PC-9 (cell line): Measurements from ENCODE around the gene OR51L1. TPM values are rescaled to one million over a fixed set of nuclear protein-coding genes. Genes with fewer than 3 reads are reported as not detected.

Source experiments
- BruUV-seq: library from RNA; stranded (reverse); fragments of 400-500 nt; replicated peaks from 2 replicates; lab custom pipeline; 2021; lab: Mats Ljungman, UMichigan
- CTCF ChIA-PET: fragments of 300-600 bp; sonication (Branson Sonifier 250); formaldehyde crosslinking; loops from one replicate; lab custom pipeline; 2022; ENCODE audit warnings: antibody characterized with exemption; lab: Charles Lee
- POLR2A ChIA-PET: fragments of 300-600 bp; sonication (Branson Sonifier 250); formaldehyde crosslinking; loops from one replicate; lab custom pipeline; 2022; ENCODE audit warnings: antibody characterized with exemption; ENCODE audit not compliant: unreplicated experiment; lab: Charles Lee
- DNase-seq, 2 experiments: peaks; one replicate each; pipeline versions ENCODE4 v3.0.0 to v3.0.0-alpha.2; 2015 to 2022; ENCODE audit warnings: mixed read lengths in 1 of 2
- H2AFZ ChIP-seq: fragments of 200-600 bp; sonication (generic); 2 replicates; pipeline ENCODE4 v1.8.1; 2017; ENCODE audit warnings: antibody characterized with exemption
- H3F3A ChIP-seq: fragments of 200-600 bp; sonication (generic); 2 replicates; pipeline ENCODE4 v1.8.1; 2017; ENCODE audit warnings: antibody characterized with exemption, mild to moderate bottlenecking, low read depth; ENCODE audit not compliant: insufficient read depth
- H3K27ac ChIP-seq: fragments of 200-600 bp; sonication (generic); 2 replicates; pipeline ENCODE4 v1.6.1; 2016; ENCODE audit warnings: mixed run types
- H3K27me3 ChIP-seq: fragments of 200-600 bp; sonication (generic); 2 replicates; pipeline ENCODE4 v1.6.1; 2016; ENCODE audit warnings: low read depth, mixed run types; ENCODE audit not compliant: insufficient read depth
- H3K36me3 ChIP-seq: fragments of 200-600 bp; sonication (generic); 2 replicates; pipeline ENCODE4 v1.6.1; 2016; ENCODE audit warnings: low read depth, mixed run types
- H3K4me1 ChIP-seq: fragments of 200-600 bp; sonication (generic); replicated peaks from 2 replicates; pipeline ENCODE4 v1.6.1; 2016; ENCODE audit warnings: mixed run types; ENCODE audit not compliant: insufficient read depth
- H3K4me2 ChIP-seq: fragments of 200-600 bp; sonication (generic); 2 replicates; pipeline ENCODE4 v1.6.1; 2017; ENCODE audit warnings: mixed run types
- H3K4me3 ChIP-seq: fragments of 200-600 bp; sonication (generic); 2 replicates; pipeline ENCODE4 v1.6.1; 2016; ENCODE audit warnings: mixed run types
- H3K79me2 ChIP-seq: fragments of 200-600 bp; sonication (generic); 2 replicates; pipeline ENCODE4 v1.6.1; 2017; ENCODE audit warnings: low read depth, mixed run types
- H3K9me2 ChIP-seq: fragments of 200-600 bp; sonication (generic); 2 replicates; pipeline ENCODE4 v1.8.1; 2017; ENCODE audit warnings: mild to moderate bottlenecking; ENCODE audit not compliant: insufficient read depth
- H3K9me3 ChIP-seq: fragments of 200-600 bp; sonication (generic); 2 replicates; pipeline ENCODE4 v1.8.1; 2016; ENCODE audit warnings: low read depth; ENCODE audit not compliant: insufficient read depth
- H4K20me1 ChIP-seq: fragments of 200-600 bp; sonication (generic); 2 replicates; pipeline ENCODE4 v1.8.1; 2017; ENCODE audit not compliant: insufficient read depth
- EZH2 ChIP-seq: fragments of 200-600 bp; sonication (generic); IDR thresholded peaks from 2 replicates; pipeline ENCODE4 v1.8.0; 2017; ENCODE audit warnings: antibody characterized with exemption, low read depth
- intact Hi-C: fragments of 100-400 bp; cut with micrococcal nuclease; formaldehyde crosslinking; loops from one replicate; pipeline ENCODE4 v1.10.0; 2022; ENCODE audit not compliant: unreplicated experiment
- total RNA-seq: library from RNA; stranded (reverse); gene quantifications from 2 replicates; pipeline ENCODE4 v1.2.3, GENCODE V29; 2021
- TF ChIP-seq, protein P1 (sequence below): fragments of 200-600 bp; sonication (generic); conservative IDR thresholded peaks from 2 replicates; pipeline ENCODE4 v1.6.1; 2017; ENCODE audit warnings: mixed run types, antibody characterized with exemption, mild to moderate bottlenecking, moderate library complexity

OR51L1 gene
- total RNA-seq, 1 experiment from 2014 or later, result not detected

DNA sequence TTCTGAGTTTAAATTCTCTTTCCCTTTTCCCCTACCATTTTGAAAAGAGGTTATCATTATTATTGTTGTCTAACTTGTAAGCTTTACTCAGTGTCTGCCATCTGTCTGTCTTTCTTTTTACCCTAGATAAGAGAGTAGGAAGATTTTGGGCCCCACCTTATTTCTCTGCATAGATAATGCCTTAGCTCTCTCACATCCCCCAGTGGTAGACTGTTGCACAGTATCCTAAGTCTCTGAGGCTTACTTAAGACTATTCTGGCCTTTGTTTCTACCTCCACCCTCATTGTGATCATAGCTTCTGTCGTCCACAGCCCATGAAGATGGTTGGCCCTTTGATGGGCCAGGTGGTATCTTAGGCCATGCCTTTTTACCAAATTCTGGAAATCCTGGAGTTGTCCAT is 3.6 kb upstream of the OR51L1 start:
- Histone ChIP-seq H3K27ac (no peak overlapping the region), H2AFZ (no peak overlapping the region), H3K36me3 (no peaks in the 10 kb centered on the region), H3K4me3 (no peak overlapping the region), H3K9me3 (no peaks in the 10 kb centered on the region), H3K4me1 (no peaks in the 10 kb centered on the region), H3K79me2 (no peaks in the 10 kb centered on the region), H3F3A (no peaks in the 10 kb centered on the region), H3K27me3 (no peaks in the 10 kb centered on the region), H4K20me1 (no peaks in the 10 kb centered on the region), H3K9me2 (no peaks in the 10 kb centered on the region), H3K4me2 (no peak overlapping the region)
- no TSS peak for BruUV-seq
- TF ChIP-seq, protein P1, sequence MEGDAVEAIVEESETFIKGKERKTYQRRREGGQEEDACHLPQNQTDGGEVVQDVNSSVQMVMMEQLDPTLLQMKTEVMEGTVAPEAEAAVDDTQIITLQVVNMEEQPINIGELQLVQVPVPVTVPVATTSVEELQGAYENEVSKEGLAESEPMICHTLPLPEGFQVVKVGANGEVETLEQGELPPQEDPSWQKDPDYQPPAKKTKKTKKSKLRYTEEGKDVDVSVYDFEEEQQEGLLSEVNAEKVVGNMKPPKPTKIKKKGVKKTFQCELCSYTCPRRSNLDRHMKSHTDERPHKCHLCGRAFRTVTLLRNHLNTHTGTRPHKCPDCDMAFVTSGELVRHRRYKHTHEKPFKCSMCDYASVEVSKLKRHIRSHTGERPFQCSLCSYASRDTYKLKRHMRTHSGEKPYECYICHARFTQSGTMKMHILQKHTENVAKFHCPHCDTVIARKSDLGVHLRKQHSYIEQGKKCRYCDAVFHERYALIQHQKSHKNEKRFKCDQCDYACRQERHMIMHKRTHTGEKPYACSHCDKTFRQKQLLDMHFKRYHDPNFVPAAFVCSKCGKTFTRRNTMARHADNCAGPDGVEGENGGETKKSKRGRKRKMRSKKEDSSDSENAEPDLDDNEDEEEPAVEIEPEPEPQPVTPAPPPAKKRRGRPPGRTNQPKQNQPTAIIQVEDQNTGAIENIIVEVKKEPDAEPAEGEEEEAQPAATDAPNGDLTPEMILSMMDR, result no peak
- TF ChIP-seq EZH2, result no peak
- intact Hi-C loops, result no loop called here
- ChIA-PET POLR2A (no interaction called here), CTCF (no interaction called here)
- no peak for DNase-seq

DNA sequence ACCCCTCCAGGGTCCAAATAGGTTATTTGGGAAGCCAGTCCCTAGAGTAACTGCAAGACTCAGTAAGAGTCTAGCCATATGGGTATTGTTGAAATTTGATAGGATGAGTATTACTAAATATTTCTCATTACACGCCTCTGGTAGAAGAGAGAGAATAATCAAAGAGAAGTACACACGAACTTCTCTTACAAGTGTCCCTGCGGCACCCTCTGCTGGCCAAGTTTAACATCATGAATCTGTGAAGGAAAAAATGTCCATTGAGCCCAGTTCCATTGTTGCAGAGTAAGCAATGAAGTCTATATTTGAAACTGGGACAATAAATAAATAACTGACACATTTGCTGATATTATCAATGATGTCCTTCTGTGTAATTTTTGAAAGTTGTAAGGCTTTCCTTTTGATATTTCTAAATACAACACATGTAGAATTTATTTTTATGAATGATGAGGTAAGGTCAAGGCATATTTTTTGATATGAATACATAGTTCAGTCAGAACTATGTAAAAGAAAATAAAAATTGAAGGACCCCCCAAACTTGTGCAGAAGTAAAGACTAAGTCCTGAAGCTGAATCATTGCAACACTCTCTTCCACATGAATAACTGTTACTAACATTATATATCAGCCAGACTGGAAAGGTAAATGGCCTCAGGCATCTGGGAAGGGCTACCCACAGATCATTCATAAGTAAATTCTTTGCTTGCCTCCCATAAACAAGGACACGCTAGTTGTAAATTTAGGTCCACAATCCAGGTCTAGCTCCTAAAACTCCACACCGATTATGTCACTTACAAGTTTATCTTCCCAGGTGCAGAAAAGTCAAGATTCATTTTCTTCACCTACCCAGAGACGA is 10.0 kb downstream of the OR51L1 start:
- TF ChIP-seq, protein P1, result peak; percentile 61
- no peak for TF ChIP-seq EZH2
- Histone ChIP-seq H3K4me3 (no peak overlapping the region), H3K4me1 (no peaks in the 10 kb centered on the region), H3F3A (no peaks in the 10 kb centered on the region), H3K27me3 (no peaks in the 10 kb centered on the region), H3K9me2 (no peaks in the 10 kb centered on the region), H3K79me2 (no peaks in the 10 kb centered on the region), H4K20me1 (no peaks in the 10 kb centered on the region), H3K36me3 (no peaks in the 10 kb centered on the region), H2AFZ (no peak overlapping the region), H3K27ac (no peak overlapping the region), H3K9me3 (no peaks in the 10 kb centered on the region), H3K4me2 (no peak overlapping the region)
- no TSS peak for BruUV-seq
- CTCF ChIA-PET, result no interaction called here
- POLR2A ChIA-PET, result no interaction called here
- DNase-seq, result peak in 1 of 2 experiments; percentile 6
- intact Hi-C loops, result loop anchor here (2.0 to 10.0 kb wide), 2 partner anchors 368 to 820 kb away; partner anchors contain the start of gene OR51D1

DNA sequence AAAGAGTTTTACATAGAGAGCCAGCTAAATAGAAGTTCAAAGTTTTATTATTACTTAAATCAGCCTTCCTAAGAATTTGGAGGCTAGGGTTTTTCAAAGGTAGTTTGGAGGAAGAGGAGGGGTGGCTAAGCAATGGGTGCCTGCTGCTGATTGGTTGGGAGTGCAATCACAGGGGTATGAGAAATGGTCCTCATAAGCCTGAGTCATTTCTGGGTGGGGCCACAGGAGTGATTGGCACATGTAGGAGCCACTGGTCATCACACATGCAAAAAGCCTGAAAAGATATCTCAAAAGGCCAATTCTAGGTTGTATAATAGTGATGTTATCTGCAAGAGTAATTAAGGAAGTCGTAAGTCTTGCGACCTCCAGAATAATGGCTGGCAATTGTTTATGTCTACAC is 12.9 kb downstream of the OR51L1 start:
- Histone ChIP-seq H3K27ac (no peak overlapping the region), H2AFZ (no peak overlapping the region), H3K4me2 (no peak overlapping the region), H3K36me3 (no peaks in the 10 kb centered on the region), H3K79me2 (no peaks in the 10 kb centered on the region), H3K9me2 (no peaks in the 10 kb centered on the region), H3F3A (no peaks in the 10 kb centered on the region), H3K27me3 (no peaks in the 10 kb centered on the region), H3K4me1 (no peaks in the 10 kb centered on the region), H3K4me3 (no peak overlapping the region), H3K9me3 (no peaks in the 10 kb centered on the region), H4K20me1 (no peaks in the 10 kb centered on the region)
- DNase-seq, result no peak
- ChIA-PET POLR2A (no interaction called here), CTCF (no interaction called here)
- no TSS peak for BruUV-seq
- intact Hi-C loops, result loop anchor here (10.0 kb wide), 1 partner anchor 823 kb away; no protein-coding TSS in a partner anchor
- no peak for TF ChIP-seq EZH2
- TF ChIP-seq, protein P1, result no peak
